ENCODE measurements around the gene PPIL1. TPM values are rescaled to one million over a fixed set of nuclear protein-coding genes. Genes with fewer than 3 reads are reported as not detected.

The PPIL1 gene
- total RNA-seq, 2 donors from 2014 or later: 30.3 to 40.8 TPM

DNA sequence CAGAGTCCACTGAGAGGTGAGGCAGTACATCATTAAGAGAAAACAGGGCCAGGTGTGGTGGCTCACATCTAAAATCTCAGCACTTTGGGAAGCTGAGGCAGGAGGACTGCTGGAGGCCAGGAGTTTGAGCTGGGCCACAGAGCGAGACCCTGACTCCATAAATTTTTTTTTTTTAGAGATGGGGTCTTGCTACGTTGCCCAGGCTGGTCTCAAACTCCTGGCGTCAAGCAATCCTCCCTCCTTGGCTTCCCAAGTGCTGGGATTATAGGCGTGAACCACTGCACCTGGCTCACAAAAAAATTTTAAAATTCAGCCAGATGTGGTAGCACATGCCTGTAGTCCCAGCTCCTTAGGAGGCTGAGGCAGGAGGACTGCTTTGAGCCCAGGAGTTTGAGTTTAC, 17.3 kb downstream of the PPIL1 start:
- ATAC-seq (no peak), DNase-seq (ENCODE audit: low spot score) (no peak)
- no peak overlapping the region for H3K27ac Mint-ChIP-seq
- peaks cover 23% of the 10 kb centered on the region for H3K36me3 Mint-ChIP-seq
- no peak overlapping the region for H3K4me3 Mint-ChIP-seq
- H3K9me3 Mint-ChIP-seq: no peaks in the 10 kb centered on the region
- H3K27me3 Mint-ChIP-seq: no peaks in the 10 kb centered on the region
- peaks cover 5 to 9% of the 10 kb centered on the region in 2 donors for H3K4me1 Mint-ChIP-seq (ENCODE audit: low read depth in 2 of 2)

DNA sequence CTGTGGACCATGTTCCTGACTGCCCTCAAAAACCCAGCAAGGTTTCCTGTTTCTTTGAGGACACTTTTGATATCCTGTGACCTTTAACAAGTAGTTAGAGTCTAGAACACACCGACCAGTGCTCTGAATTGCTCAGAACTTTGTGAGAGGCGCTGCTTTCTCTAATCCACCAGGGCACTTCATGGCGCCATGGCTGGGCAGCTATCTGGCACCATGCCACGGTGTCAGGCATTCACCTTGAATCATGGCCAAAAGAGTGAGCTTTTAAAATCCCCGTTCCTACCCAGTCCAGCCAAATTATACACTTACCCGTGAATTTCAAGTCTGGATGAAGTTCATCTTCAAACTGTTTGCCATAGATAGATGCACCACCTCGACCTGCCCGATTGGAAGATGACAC, 18.3 kb downstream of the PPIL1 start:
- no peaks in the 10 kb centered on the region for H3K27me3 Mint-ChIP-seq
- H3K9me3 Mint-ChIP-seq: no peaks in the 10 kb centered on the region
- ATAC-seq (no peak), DNase-seq (ENCODE audit: low spot score) (no peak)
- H3K36me3 Mint-ChIP-seq: peaks cover 31% of the 10 kb centered on the region
- H3K4me3 Mint-ChIP-seq: no peak overlapping the region
- H3K27ac Mint-ChIP-seq: peak overlapping the region in 1 of 2 donors; percentile 34
- H3K4me1 Mint-ChIP-seq (ENCODE audit: low read depth in 2 of 2): peaks cover 5 to 9% of the 10 kb centered on the region in 2 donors

- ATAC-seq (no peak), DNase-seq (ENCODE audit: low spot score) (no peak)
- no peak overlapping the region for H3K4me3 Mint-ChIP-seq
- peaks cover 36% of the 10 kb centered on the region for H3K36me3 Mint-ChIP-seq
- H3K4me1 Mint-ChIP-seq (ENCODE audit: low read depth in 2 of 2): peaks cover 5 to 9% of the 10 kb centered on the region in 2 donors
- H3K27me3 Mint-ChIP-seq: no peaks in the 10 kb centered on the region
- no peaks in the 10 kb centered on the region for H3K9me3 Mint-ChIP-seq
- no peak overlapping the region for H3K27ac Mint-ChIP-seq
These were observed 18.9 kb downstream of the PPIL1 start for GRCh38 chr6:36855750-36856149.

DNA sequence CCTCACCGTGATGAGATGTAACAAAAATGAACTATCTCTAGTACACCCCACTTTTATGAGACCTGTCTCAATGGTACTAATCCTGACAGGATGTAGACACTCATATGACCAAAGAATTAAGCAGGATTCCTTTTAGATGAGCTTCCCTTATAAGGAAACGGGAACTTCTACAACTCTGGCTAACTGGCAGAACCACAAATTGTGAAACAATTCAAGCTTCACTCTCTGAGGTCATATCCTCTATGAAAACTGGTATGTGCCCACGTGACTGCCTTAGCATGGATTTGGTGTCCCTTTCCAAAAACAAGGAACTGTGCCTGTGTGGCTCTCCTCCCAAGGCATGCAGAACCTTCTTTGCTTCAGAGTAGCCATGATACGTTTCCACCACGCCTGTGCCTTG, 21.3 kb downstream of the PPIL1 start:
- DNase-seq (ENCODE audit: low spot score) (no peak), ATAC-seq (peak in 1 of 2 donors; percentile 52)
- Mint-ChIP-seq H3K4me1 (ENCODE audit: low read depth in 2 of 2) (peaks cover 5 to 9% of the 10 kb centered on the region in 2 donors), H3K27me3 (peaks cover 0 to 2% of the 10 kb centered on the region in 2 donors), H3K4me3 (no peak overlapping the region), H3K36me3 (peaks cover 43% of the 10 kb centered on the region), H3K9me3 (no peaks in the 10 kb centered on the region), H3K27ac (peak overlapping the region; percentile 21 to 44)

DNA sequence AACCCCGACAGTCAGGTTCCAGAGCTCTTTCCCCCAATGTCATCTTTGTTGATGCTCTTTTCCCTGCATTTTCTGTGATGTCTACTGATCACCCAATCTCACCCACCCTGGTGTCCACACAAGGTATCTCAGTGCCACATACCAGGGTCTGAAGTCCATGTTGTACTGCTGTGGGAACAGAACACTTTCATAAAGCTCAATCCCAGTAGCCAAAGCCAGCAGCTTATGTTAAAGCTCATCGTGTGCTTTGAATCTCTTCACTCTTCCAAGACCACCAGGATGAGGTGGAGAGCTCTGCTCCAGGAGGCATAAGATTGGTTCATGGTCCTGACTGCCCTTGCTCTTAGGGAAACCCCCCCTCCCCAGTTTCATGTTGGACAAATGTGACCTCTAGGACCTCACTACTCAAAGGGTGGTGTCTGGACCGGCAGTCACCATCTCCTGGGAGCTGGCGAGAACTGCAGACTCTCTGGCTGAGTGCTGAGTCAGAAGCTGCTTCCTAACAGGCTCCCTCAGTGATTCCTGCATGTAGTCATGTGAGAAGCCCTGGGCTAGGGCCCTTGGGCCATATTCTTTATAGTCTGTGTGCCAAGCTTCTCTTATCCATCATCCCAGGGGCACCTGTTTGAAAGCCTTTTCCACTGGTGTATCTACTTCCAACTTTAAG, 22.0 kb downstream of the PPIL1 start:
- H3K36me3 Mint-ChIP-seq: peaks cover 43% of the 10 kb centered on the region
- H3K4me1 Mint-ChIP-seq (ENCODE audit: low read depth in 2 of 2): peaks cover 5 to 9% of the 10 kb centered on the region in 2 donors
- H3K27me3 Mint-ChIP-seq: peaks cover 0 to 2% of the 10 kb centered on the region in 2 donors
- H3K27ac Mint-ChIP-seq: peak overlapping the region; percentile 21 to 44
- H3K4me3 Mint-ChIP-seq: no peak overlapping the region
- ATAC-seq: no peak
- H3K9me3 Mint-ChIP-seq: no peaks in the 10 kb centered on the region
- DNase-seq (ENCODE audit: low spot score): no peak

- no peak for ATAC-seq
- H3K4me3 Mint-ChIP-seq: no peak overlapping the region
- H3K4me1 Mint-ChIP-seq (ENCODE audit: low read depth in 2 of 2): peaks cover 5 to 9% of the 10 kb centered on the region in 2 donors
- H3K36me3 Mint-ChIP-seq: peaks cover 43% of the 10 kb centered on the region
- no peak overlapping the region for H3K27ac Mint-ChIP-seq
- no peaks in the 10 kb centered on the region for H3K9me3 Mint-ChIP-seq
- no peak for DNase-seq (ENCODE audit: low spot score)
- H3K27me3 Mint-ChIP-seq: peaks cover 0 to 2% of the 10 kb centered on the region in 2 donors
These were observed 23.0 kb downstream of the PPIL1 start for GRCh38 chr6:36851626-36852025.

DNA sequence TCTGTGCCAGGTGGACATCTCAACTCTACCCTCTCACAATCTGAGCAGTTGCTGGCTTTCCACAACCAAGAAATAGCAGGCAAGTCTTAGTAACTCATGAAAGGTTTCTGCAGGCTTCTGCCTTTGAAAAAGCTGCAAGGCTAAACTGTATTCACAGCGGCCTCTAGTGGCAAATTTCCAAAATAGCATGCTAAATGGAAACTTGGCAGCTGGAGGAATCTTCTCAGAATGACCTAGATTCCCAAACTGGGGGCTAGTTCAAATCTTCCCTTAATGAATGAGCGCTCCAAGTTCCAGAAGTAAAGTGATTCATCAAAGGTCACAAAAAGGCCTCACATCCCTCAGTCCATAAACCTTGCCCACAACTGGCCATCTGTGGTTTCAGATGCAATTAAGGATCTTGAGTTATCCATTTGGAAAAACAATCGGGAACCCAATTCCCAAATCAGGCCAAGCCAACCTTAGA, 23.4 kb downstream of the PPIL1 start:
- no peak overlapping the region for H3K27ac Mint-ChIP-seq
- H3K4me3 Mint-ChIP-seq: no peak overlapping the region
- H3K9me3 Mint-ChIP-seq: no peaks in the 10 kb centered on the region
- DNase-seq (ENCODE audit: low spot score) (no peak), ATAC-seq (no peak)
- H3K27me3 Mint-ChIP-seq: peaks cover 0 to 2% of the 10 kb centered on the region in 2 donors
- peaks cover 5 to 9% of the 10 kb centered on the region in 2 donors for H3K4me1 Mint-ChIP-seq (ENCODE audit: low read depth in 2 of 2)
- H3K36me3 Mint-ChIP-seq: peaks cover 43% of the 10 kb centered on the region

- DNase-seq (ENCODE audit: low spot score) (no peak), ATAC-seq (no peak)
- Mint-ChIP-seq H3K4me1 (ENCODE audit: low read depth in 2 of 2) (peaks cover 5 to 9% of the 10 kb centered on the region in 2 donors), H3K27me3 (peaks cover 0 to 2% of the 10 kb centered on the region in 2 donors), H3K9me3 (no peaks in the 10 kb centered on the region), H3K4me3 (no peak overlapping the region), H3K36me3 (peaks cover 43% of the 10 kb centered on the region), H3K27ac (no peak overlapping the region)
These were observed 24.6 kb downstream of the PPIL1 start for GRCh38 chr6:36850021-36850420.

DNA sequence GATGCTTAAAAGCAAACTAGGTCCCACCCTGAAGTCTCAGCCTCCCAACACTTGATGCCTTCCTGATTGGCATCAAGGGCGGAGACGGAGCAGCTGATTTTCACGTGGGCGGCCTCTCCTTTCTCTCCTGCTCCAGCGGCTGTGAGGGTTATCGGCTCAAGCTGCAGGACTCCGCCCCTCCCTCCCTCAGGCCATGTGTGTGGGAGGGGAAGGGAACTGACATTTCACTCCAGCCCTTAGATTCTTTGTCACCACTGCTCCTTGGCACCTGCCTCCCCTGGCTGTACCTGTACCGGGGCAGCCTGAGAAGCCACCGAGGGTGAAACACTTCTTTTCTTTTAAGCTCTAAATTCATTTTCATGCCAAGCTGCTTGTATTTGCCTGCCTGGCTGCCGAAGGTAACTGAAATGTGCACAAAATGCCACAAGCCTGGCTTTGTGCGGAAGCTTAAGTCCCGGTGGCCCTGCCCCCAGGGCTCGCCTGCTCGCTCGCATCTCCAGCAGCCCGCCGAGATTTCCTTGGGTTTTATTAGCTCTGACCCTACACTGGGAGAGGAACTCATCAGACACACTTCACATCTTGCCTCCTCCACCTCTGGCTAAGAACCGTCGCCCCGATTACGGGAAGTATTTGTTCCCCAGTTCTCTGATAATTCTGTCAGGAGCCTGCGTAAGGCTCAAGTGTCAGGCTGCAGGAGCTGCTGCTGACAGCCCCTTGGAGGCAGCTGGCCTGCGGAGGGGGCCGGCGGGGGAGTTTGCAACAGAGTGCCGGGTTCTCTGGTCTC, 25.8 kb downstream of the PPIL1 start:
- ATAC-seq: no peak
- DNase-seq (ENCODE audit: low spot score): no peak
- H3K4me3 Mint-ChIP-seq: no peak overlapping the region
- no peaks in the 10 kb centered on the region for H3K9me3 Mint-ChIP-seq
- H3K27ac Mint-ChIP-seq: no peak overlapping the region
- peaks cover 34% of the 10 kb centered on the region for H3K36me3 Mint-ChIP-seq
- peaks cover 5 to 9% of the 10 kb centered on the region in 2 donors for H3K4me1 Mint-ChIP-seq (ENCODE audit: low read depth in 2 of 2)
- peaks cover 0 to 2% of the 10 kb centered on the region in 2 donors for H3K27me3 Mint-ChIP-seq

DNA sequence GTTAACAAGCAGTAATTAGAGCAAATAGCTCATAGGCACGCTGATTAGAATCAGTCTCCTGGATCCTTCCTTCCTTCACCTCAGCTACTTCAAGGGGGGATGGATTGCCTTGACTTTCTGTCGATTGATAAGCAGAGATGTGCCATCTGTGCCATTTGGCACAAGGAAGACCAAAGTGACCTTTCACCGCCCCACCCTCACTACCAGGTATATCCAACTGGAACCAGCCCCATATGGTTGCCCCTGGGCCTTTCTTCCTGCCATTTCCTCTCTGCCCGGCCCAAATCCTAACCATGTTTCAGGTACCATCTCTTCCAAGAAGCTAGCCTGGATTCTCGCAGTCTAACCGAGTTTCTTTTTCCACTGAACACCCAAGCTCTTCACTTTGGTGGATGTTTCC, 26.6 kb downstream of the PPIL1 start:
- Mint-ChIP-seq H3K36me3 (peaks cover 26% of the 10 kb centered on the region), H3K9me3 (no peaks in the 10 kb centered on the region), H3K27ac (no peak overlapping the region), H3K4me3 (no peak overlapping the region), H3K4me1 (ENCODE audit: low read depth in 2 of 2) (peaks cover 1% of the 10 kb centered on the region in 2 donors), H3K27me3 (peaks cover 0 to 2% of the 10 kb centered on the region in 2 donors)
- ATAC-seq: no peak
- no peak for DNase-seq (ENCODE audit: low spot score)

- Mint-ChIP-seq H3K9me3 (no peaks in the 10 kb centered on the region), H3K36me3 (peaks cover 20% of the 10 kb centered on the region), H3K27me3 (peaks cover 0 to 2% of the 10 kb centered on the region in 2 donors), H3K27ac (no peak overlapping the region), H3K4me3 (no peak overlapping the region), H3K4me1 (ENCODE audit: low read depth in 2 of 2) (no peaks in the 10 kb centered on the region)
- DNase-seq (ENCODE audit: low spot score) (no peak), ATAC-seq (no peak)
These were observed 27.5 kb downstream of the PPIL1 start for GRCh38 chr6:36847152-36847551.

- Mint-ChIP-seq H3K9me3 (no peaks in the 10 kb centered on the region), H3K27me3 (peaks cover 0 to 9% of the 10 kb centered on the region in 2 donors), H3K36me3 (peaks cover 2% of the 10 kb centered on the region), H3K27ac (no peak overlapping the region), H3K4me1 (ENCODE audit: low read depth in 2 of 2) (peaks cover 0 to 8% of the 10 kb centered on the region in 2 donors), H3K4me3 (no peak overlapping the region)
- DNase-seq (ENCODE audit: low spot score) (no peak), ATAC-seq (no peak)
These were observed 29.4 kb downstream of the PPIL1 start for GRCh38 chr6:36845233-36845632.

- ATAC-seq (no peak), DNase-seq (ENCODE audit: low spot score) (no peak)
- H3K27me3 Mint-ChIP-seq: peaks cover 0 to 7% of the 10 kb centered on the region in 2 donors
- no peaks in the 10 kb centered on the region for H3K36me3 Mint-ChIP-seq
- no peak overlapping the region for H3K27ac Mint-ChIP-seq
- H3K4me1 Mint-ChIP-seq (ENCODE audit: low read depth in 2 of 2): peaks cover 0 to 8% of the 10 kb centered on the region in 2 donors
- no peaks in the 10 kb centered on the region for H3K9me3 Mint-ChIP-seq
- no peak overlapping the region for H3K4me3 Mint-ChIP-seq
These were observed 30.1 kb downstream of the PPIL1 start for GRCh38 chr6:36844232-36845170.
